Body of pancreas (tissue), 4 donors: ENCODE data around the gene PIGU. TPM values are rescaled to one million over a fixed set of nuclear protein-coding genes. Genes with fewer than 3 reads are reported as not detected.
A peak's percentile ranks its signal among the peaks of the same experiment; 100 is the strongest.

ENCODE experiments used
- ATAC-seq: fragments of 150-250 bp; one replicate; pipeline ENCODE4 v1.9.1; 2016
- DNase-seq, 4 donors: peaks; one replicate each; pipeline ENCODE4 v3.0.0-alpha.2; 2019
- H3K27ac ChIP-seq, 4 donors: fragments of 200-600 bp; sonication (generic); 1 replicate in 3 of 4; 2 replicates in 1 of 4; pipeline versions ENCODE4 v1.5.1 to v1.6.1; 2016 to 2019; ENCODE audit warnings: mild to moderate bottlenecking in 1 of 4, mixed read lengths in 1 of 4, moderate library complexity in 1 of 4
- H3K27me3 ChIP-seq, 2 donors: fragments of 200-600 bp; sonication (generic); one replicate each; pipeline ENCODE4 v1.6.0; 2016; ENCODE audit warnings: mild to moderate bottlenecking in 1 of 2
- H3K36me3 ChIP-seq, 2 donors: fragments of 200-600 bp; sonication (generic); replicated peaks in 1 of 2; 2 replicates each; pipeline ENCODE4 v1.5.1; 2016; ENCODE audit warnings: low read depth in 2 of 2; ENCODE audit not compliant: insufficient read depth in 1 of 2
- H3K4me1 ChIP-seq: fragments of 200-600 bp; sonication (generic); one replicate; pipeline ENCODE4 v1.6.0; 2016
- H3K4me3 ChIP-seq, 2 donors: fragments of 200-600 bp; sonication (generic); 1 replicate in 1 of 2; 2 replicates in 1 of 2; pipeline ENCODE4 v1.5.1; 2016 to 2019
- H3K9me3 ChIP-seq, 3 donors: fragments of 200-600 bp; sonication (generic); 1 replicate in 2 of 3; 2 replicates in 1 of 3; pipeline ENCODE4 v1.5.1; 2016
- CTCF ChIP-seq, 7 experiments: fragments of 450-650 bp in 4 of 7; fragments of 200-600 bp in 3 of 7; sonication (generic) in 3 of 7; IDR thresholded peaks; one replicate each; pipeline ENCODE4 v1.5.1; 2016 to 2019; ENCODE audit warnings: antibody characterized with exemption in 7 of 7
- POLR2A ChIP-seq, 3 donors: fragments of 450-650 bp; IDR thresholded peaks; one replicate each; pipeline ENCODE4 v1.6.1; 2016; ENCODE audit warnings: antibody characterized with exemption in 3 of 3, mild to moderate bottlenecking in 2 of 3
- WGBS, 2 donors: methylation state at CpG; one replicate each; pipeline ENCODE4 v1.1.5; 2017; 5-methylcytosine and 5-hydroxymethylcytosine counted together
- intact Hi-C: fragments of 100-400 bp; cut with DNase I; formaldehyde crosslinking; loops from one replicate; pipeline ENCODE4 v1.15.1; 2023
- total RNA-seq, 2 donors: library from RNA; depleted of rRNA; stranded (reverse); fragments of >200 nt; gene quantifications; one replicate each; pipeline ENCODE4 v1.1.0, GENCODE V29; 2016

Gene PIGU
- total RNA-seq, 2 donors from 2014 or later = 4.4 to 14.8 TPM

- ATAC-seq (no peak), DNase-seq (no peak)
- intact Hi-C loops = no loop called here
- WGBS, 2 donors = 89 to 100% methylated on average over 1 of the region's 1 CpG
- no peaks in the 10 kb centered on the region for H3K9me3 ChIP-seq
- H3K36me3 ChIP-seq = no peaks in the 10 kb centered on the region
- H3K27ac ChIP-seq = peak overlapping the region in 3 of 4 donors; percentile 97 to 100 (median 99)
- peaks cover 39% of the 10 kb centered on the region for H3K4me1 ChIP-seq
- H3K27me3 ChIP-seq = no peaks in the 10 kb centered on the region
- H3K4me3 ChIP-seq = no peak overlapping the region
- TF ChIP-seq POLR2A (IDR thresholded peaks at IDR 0.05) (no peak), CTCF (IDR thresholded peaks at IDR 0.05) (no peak)
Measured at GRCh38 chr20:34706302-34706875, 29.5 kb upstream of the PIGU start.

- 44 to 63% methylated on average over 3 to 6 of the region's 6 CpGs for WGBS, 2 donors
- H3K4me1 ChIP-seq = peaks cover 37% of the 10 kb centered on the region
- H3K36me3 ChIP-seq = no peaks in the 10 kb centered on the region
- H3K4me3 ChIP-seq = no peak overlapping the region
- TF ChIP-seq CTCF (IDR thresholded peaks at IDR 0.05) (peak in 3 of 7 experiments; percentile 4 to 32 (median 24)), POLR2A (IDR thresholded peaks at IDR 0.05) (peak in 2 of 3 donors; percentile 45 to 47)
- DNase-seq = peak in 3 of 4 donors; percentile 33 to 40 (median 38)
- H3K27me3 ChIP-seq = no peaks in the 10 kb centered on the region
- no peaks in the 10 kb centered on the region for H3K9me3 ChIP-seq
- H3K27ac ChIP-seq = peak overlapping the region; percentile 97 to 100 (median 99)
- no peak for ATAC-seq
- intact Hi-C loops = no loop called here
Measured at GRCh38 chr20:34705397-34706301, 28.8 kb upstream of the PIGU start.

- Histone ChIP-seq H3K4me1 (peaks cover 31% of the 10 kb centered on the region), H3K27ac (peak overlapping the region; percentile 97 to 100 (median 99)), H3K27me3 (no peaks in the 10 kb centered on the region), H3K4me3 (peak overlapping the region; percentile 58 to 59), H3K9me3 (no peaks in the 10 kb centered on the region), H3K36me3 (no peaks in the 10 kb centered on the region)
- intact Hi-C loops = no loop called here
- TF ChIP-seq POLR2A (IDR thresholded peaks at IDR 0.05) (no peak), CTCF (IDR thresholded peaks at IDR 0.05) (no peak)
- 9 to 35% methylated on average over 3 to 5 of the region's 5 CpGs for WGBS, 2 donors
- DNase-seq (no peak), ATAC-seq (no peak)
Measured at GRCh38 chr20:34705008-34705396, 28.1 kb upstream of the PIGU start.

DNA sequence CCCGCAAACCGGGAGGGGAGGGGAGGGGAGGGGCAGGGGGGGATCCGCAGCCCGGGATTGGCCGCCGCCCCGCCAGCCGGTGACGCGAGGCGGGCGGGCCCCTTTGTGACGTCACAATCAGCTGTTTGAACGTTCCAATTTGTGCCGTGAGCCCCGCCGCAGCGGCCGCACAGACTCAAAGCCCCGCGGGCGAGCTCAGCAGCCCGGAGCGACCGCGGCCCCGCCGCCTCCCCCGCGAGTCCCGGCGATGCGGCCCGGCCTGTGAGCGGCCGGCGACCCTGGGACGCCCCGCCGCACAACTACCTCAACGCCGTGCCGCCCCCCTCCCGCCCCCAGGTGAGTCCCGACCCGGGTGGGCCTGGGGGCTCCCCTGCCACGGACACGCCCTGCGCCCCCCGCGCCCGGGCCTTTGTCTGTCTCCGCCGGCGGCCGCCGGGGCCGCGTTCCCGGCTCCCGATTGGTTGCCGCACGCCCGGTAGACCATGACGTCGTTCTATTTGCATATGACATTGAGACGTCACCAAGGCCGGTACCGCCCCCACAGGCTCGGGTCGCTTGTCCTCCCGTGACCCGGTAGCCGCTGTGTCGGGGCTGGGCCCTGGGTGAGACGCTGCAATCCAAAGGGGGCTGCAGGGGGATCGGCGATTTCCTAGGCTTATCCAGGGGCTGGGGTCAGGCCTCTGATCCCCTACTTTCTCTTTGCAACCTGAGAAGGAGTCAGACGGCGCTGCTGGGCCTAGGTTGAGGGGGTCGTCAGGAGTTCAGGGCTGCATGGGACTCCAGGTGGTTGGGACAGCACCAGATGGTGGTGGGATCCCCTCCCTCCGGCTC is 27.5 kb upstream of the PIGU start, which contains the start of gene TP53INP2:
TP53INP2 (plus strand) TSS at position 168 of the 831 bp plus-strand sequence. CDS start 4,396 bp downstream, outside the sequence.
- DNase-seq (peak; percentile 94 to 97 (median 96)), ATAC-seq (peak; percentile 85)
- Histone ChIP-seq H3K4me1 (peaks cover 31% of the 10 kb centered on the region), H3K27ac (peak within 1 kb of the TSS; percentile 97 to 100 (median 99)), H3K27me3 (no peaks in the 10 kb centered on the region), H3K9me3 (no peaks in the 10 kb centered on the region), H3K4me3 (peak within 1 kb of the TSS; percentile 58 to 59), H3K36me3 (no peaks in the 10 kb centered on the region)
- 2% methylated on average over 80 of the region's 82 CpGs; no CpG with 5 or more reads in 1 of the 2 donors for WGBS, 2 donors
- TF ChIP-seq CTCF (IDR thresholded peaks at IDR 0.05) = peak in 1 of 7 experiments; percentile 1
- TF ChIP-seq POLR2A (IDR thresholded peaks at IDR 0.05) = peak; percentile 62 to 85 (median 72)
- intact Hi-C loops = no loop called here
